ENCODE results near the gene TRIOBP. TPM values are rescaled to one million over a fixed set of nuclear protein-coding genes. Genes with fewer than 3 reads are reported as not detected.
"Not testable (repeated sequence)": the region's sequence is repeated elsewhere in the genome, so short reads cannot be mapped to it uniquely, and the experiment has no call there.

TRIOBP gene
- total RNA-seq, 1 experiment from 2014 or later: 66.9 TPM

- Histone ChIP-seq H3K4me3 (ENCODE audit: insufficient read depth, low read depth, low read length) (no peak overlapping the region), H3K36me3 (replicated peaks; ENCODE audit: control insufficient read depth, insufficient read depth, low read length) (peaks cover 4% of the 10 kb centered on the region), H3K27me3 (ENCODE audit: control insufficient read depth, insufficient read depth, low read length) (no peaks in the 10 kb centered on the region)
- no peak for DNase-seq
These were observed 77.9 kb downstream of the TRIOBP start for GRCh38 chr22:37774728-37775127.

DNA sequence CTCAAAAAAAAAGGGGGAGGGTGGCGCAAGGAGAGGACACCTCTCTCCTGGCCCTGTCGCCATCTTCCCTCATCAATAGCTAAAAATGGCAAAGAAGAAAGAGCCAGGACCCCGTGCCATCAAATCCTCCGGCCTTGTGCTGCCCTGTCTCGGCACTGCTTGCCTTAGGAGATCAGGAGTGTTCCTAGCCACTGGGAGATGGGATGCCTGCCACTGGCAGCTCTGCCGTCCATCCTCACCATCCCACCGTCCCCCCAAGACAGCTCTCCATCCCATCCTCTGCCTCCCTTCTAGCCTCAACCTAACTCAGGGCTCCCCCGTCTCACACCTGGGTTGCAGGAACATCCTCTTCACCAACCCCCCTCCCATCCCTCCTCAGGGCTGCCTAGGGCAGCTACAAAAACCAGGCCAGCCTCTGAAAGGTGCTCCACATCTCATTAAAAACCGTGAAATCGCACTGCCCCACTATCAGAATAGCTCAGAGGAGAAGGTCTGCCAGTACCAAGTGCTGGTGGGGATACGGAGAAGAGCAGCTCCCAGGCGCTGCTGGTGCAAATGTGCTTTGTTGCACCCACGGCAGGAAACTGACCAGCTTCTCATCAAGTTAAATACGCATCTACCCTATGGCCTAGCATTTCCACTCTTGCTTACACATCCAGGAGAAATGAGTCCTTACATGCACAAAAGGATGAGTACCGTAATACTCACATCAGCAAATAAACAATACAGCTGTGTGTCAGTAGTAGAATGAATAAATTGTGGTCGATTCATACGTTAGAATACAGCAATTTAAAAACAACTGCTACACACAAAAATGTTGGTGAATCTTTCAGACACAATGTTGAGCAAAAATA lies 79.2 kb downstream of the TRIOBP start:
- Histone ChIP-seq H3K36me3 (replicated peaks; ENCODE audit: control insufficient read depth, insufficient read depth, low read length) (peaks cover 4% of the 10 kb centered on the region), H3K4me3 (ENCODE audit: insufficient read depth, low read depth, low read length) (no peak overlapping the region), H3K27me3 (ENCODE audit: control insufficient read depth, insufficient read depth, low read length) (no peaks in the 10 kb centered on the region)
- no peak for DNase-seq

DNA sequence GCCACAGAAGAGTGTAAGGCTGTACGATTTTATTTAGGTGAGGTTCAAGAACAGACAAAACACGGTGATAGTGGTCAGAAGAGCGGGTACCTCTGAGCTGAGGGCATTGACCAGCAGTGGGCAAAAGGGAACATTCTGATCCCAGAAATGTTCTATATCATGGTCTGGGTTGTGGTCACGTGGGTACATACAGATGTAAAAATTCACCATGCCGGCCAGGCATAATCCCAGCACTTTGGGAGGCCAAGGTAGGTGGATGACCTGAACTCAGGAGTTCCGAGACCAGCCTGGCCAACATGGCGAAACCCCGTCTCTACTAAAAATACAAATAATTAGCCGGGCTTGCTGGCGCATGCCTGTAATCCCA lies 79.8 kb downstream of the TRIOBP start:
- peaks cover 2% of the 10 kb centered on the region for H3K36me3 ChIP-seq (replicated peaks; ENCODE audit: control insufficient read depth, insufficient read depth, low read length)
- H3K27me3 ChIP-seq (ENCODE audit: control insufficient read depth, insufficient read depth, low read length): no peaks in the 10 kb centered on the region
- no peak overlapping the region for H3K4me3 ChIP-seq (ENCODE audit: insufficient read depth, low read depth, low read length)
- DNase-seq: no peak

GRCh38 chr22:37777122-37777687 lies 80.4 kb downstream of the TRIOBP start:
- Histone ChIP-seq H3K27me3 (ENCODE audit: control insufficient read depth, insufficient read depth, low read length) (no peaks in the 10 kb centered on the region), H3K36me3 (replicated peaks; ENCODE audit: control insufficient read depth, insufficient read depth, low read length) (no peaks in the 10 kb centered on the region; the same call in none of the 2 replicates), H3K4me3 (ENCODE audit: insufficient read depth, low read depth, low read length) (no peak overlapping the region)
- DNase-seq: no peak

DNA sequence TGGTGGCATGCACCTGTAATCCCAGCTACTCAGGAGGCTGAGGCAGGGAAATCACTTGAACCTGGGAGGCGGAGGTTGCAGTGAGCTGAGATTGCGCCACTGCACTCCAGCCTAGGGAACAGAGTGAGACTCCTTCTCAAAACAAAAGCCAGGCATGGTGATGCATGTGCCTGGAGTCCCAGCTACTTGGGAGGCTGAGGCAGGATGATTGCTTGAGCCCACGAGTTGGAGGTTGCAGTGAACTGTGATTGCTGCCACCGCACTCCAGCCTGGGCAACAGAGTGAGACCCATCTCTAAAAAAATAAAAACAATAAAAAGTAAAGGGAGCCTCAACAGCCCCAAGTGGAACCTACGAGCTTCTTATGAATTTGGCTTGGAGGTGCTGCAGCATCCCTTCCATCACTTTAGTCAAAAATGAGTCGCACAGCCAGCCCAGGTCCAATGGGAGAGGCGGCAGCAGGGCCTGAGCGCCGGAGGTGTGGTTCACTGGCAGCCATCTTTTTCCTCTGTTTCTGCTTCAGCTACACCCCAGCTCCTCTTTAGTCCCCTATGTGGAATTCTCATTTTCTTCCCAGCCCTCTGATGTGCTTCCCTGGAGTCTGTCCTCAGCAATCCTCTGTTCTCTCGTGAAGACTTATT lies 81.6 kb downstream of the TRIOBP start:
- no peak for DNase-seq
- Histone ChIP-seq H3K27me3 (ENCODE audit: control insufficient read depth, insufficient read depth, low read length) (no peaks in the 10 kb centered on the region), H3K4me3 (ENCODE audit: insufficient read depth, low read depth, low read length) (no peak overlapping the region), H3K36me3 (replicated peaks; ENCODE audit: control insufficient read depth, insufficient read depth, low read length) (no peaks in the 10 kb centered on the region; the same call in 1 of the 2 replicates)

DNA sequence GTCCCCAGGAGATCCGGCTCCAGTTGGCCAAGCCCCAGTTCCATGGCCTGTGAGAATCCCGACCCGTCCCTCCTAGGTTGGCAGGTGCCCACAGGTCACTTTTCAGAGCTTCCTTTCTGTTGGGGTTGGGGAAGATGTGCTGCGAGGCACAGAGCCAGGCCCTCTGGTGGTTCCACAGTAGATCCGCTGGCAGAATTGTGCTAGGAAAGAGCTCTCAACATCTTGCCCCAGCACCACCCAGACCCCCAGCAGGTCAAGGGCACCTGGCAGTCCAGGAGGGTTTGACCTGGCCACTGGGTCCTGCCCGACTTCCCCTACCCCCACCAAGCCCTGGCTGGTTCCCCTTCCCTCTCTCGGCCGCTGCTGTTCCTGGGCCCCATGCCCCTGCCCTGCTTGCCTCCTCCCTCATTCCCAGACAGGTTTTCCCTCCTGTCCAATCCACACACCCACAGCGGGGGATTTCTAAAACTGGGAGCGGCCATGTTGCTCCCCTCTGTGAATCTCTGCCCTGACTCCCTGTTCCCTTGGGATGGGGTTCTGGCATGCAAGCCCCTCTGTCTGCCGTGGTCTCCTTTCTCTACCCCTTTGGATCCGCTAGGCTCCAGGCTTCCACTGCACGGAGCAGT lies 84.7 kb downstream of the TRIOBP start:
- Histone ChIP-seq H3K4me3 (ENCODE audit: insufficient read depth, low read depth, low read length) (no peak overlapping the region), H3K36me3 (replicated peaks; ENCODE audit: control insufficient read depth, insufficient read depth, low read length) (no peaks in the 10 kb centered on the region), H3K27me3 (ENCODE audit: control insufficient read depth, insufficient read depth, low read length) (no peaks in the 10 kb centered on the region)
- DNase-seq: peak; percentile 82

DNA sequence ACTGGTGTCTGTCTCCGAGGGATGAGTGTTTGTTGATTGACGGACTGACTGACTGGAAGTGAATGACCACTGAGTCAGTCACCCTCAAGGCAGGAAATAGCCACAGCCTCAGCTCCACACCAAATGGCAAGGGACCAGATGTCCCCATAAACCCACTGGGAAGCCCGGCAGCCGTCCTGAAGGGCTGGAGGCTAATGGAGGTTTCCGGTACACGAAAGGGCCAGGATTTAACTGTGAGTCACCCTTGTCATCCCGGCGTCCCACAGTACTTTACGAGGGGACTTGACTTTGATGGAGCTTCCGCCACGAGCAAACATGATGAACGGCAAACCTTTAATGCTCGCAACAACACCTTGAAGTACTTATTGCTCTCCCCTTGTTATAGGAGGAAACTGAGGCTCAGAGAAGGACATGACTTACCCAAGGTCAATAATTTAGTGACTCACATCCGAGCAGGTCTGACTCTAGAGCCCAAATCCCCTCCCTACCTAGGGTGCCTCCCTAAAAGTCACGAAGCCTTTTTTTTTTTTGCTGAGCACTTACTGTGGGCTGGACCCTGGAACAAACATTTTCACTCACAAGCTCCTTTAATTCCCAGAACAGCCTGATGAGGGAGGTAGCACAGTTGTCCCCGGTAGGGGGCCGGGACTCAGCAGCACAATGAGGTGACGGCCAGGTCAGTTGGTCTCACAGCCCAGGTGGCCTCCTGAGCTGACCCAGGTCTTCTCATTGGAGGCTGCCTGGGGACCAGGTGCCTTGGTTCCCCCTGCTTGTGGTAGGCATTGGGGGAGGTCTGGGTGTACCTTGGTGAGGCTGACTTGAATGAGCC lies 85.7 kb downstream of the TRIOBP start:
- no peak overlapping the region for H3K4me3 ChIP-seq (ENCODE audit: insufficient read depth, low read depth, low read length)
- peak; percentile 62 for DNase-seq
- H3K36me3 ChIP-seq (replicated peaks; ENCODE audit: control insufficient read depth, insufficient read depth, low read length): no peaks in the 10 kb centered on the region
- H3K27me3 ChIP-seq (ENCODE audit: control insufficient read depth, insufficient read depth, low read length): no peaks in the 10 kb centered on the region

DNA sequence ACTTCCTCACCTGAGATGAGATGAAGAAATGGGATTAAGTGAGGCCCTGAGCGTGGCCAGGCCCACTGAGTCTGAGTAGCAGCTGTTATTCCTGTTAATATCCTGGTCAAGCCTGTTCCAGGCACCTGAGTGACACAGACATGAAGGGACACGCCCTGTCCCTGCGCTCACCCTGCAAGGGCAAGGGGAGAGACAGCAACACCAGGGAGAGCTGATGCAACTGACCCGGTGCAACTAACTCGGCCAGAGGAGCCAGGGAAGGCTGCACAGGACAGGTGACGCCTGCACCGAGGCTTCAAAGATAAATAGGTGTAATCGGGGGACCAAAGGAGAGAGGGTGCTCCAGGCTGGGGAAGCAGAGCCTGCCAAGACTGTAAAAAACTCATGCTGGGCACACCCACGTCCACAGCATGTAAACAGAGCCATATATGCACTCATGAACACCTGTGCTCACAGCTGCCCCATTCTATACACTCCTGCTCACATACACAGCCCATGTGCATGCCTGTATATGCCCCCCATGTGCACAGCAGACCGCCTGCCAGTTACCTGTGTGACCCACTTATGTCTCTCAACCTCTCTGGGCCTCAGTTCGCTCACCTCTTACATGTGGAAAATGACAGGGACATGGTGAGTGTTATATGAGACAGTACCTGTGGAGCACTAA lies 88.1 kb downstream of the TRIOBP start:
- Histone ChIP-seq H3K4me3 (ENCODE audit: insufficient read depth, low read depth, low read length) (no peak overlapping the region), H3K27me3 (ENCODE audit: control insufficient read depth, insufficient read depth, low read length) (no peaks in the 10 kb centered on the region), H3K36me3 (replicated peaks; ENCODE audit: control insufficient read depth, insufficient read depth, low read length) (no peaks in the 10 kb centered on the region)
- DNase-seq: peak; percentile 28

- H3K36me3 ChIP-seq (replicated peaks; ENCODE audit: control insufficient read depth, insufficient read depth, low read length): no peaks in the 10 kb centered on the region
- no peak overlapping the region for H3K4me3 ChIP-seq (ENCODE audit: insufficient read depth, low read depth, low read length)
- no peaks in the 10 kb centered on the region for H3K27me3 ChIP-seq (ENCODE audit: control insufficient read depth, insufficient read depth, low read length)
- DNase-seq: no peak
These were observed 93.4 kb downstream of the TRIOBP start for GRCh38 chr22:37790234-37790633.

GRCh38 chr22:37792494-37792893 lies 95.6 kb downstream of the TRIOBP start:
- no peak for DNase-seq
- Histone ChIP-seq H3K4me3 (ENCODE audit: insufficient read depth, low read depth, low read length) (no peak overlapping the region), H3K27me3 (ENCODE audit: control insufficient read depth, insufficient read depth, low read length) (no peaks in the 10 kb centered on the region; the same call in 1 of the 2 replicates), H3K36me3 (replicated peaks; ENCODE audit: control insufficient read depth, insufficient read depth, low read length) (no peaks in the 10 kb centered on the region)

- Histone ChIP-seq H3K4me3 (ENCODE audit: insufficient read depth, low read depth, low read length) (no peak overlapping the region), H3K27me3 (ENCODE audit: control insufficient read depth, insufficient read depth, low read length) (peaks cover 1% of the 10 kb centered on the region; the same call in 1 of the 2 replicates), H3K36me3 (replicated peaks; ENCODE audit: control insufficient read depth, insufficient read depth, low read length) (no peaks in the 10 kb centered on the region)
- DNase-seq: no peak
These were observed 97.5 kb downstream of the TRIOBP start for GRCh38 chr22:37794376-37794775.

DNA sequence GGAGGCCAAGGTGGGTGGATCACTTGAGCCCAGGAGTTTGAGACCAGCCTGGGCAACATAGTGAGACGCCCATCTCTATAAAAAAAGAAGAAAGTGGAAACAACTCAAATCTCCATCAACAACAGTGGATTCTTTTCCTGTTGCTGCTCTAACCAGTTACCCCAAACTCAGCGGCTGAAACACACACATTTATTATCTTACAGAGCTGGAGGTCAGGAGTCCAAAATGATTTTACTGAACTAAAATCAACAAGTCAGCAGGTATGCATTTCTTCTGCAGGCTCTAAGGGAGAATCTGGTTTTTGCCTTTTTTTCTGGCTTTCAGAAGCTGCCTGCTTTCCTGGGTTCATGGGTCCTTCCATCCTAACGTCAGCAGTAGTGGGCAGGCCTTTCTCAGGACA lies 99.2 kb downstream of the TRIOBP start:
- peaks cover 1% of the 10 kb centered on the region; the same call in 1 of the 2 replicates for H3K27me3 ChIP-seq (ENCODE audit: control insufficient read depth, insufficient read depth, low read length)
- DNase-seq: no peak
- H3K36me3 ChIP-seq (replicated peaks; ENCODE audit: control insufficient read depth, insufficient read depth, low read length): no peaks in the 10 kb centered on the region
- no peak overlapping the region for H3K4me3 ChIP-seq (ENCODE audit: insufficient read depth, low read depth, low read length)

- H3K36me3 ChIP-seq (replicated peaks; ENCODE audit: control insufficient read depth, insufficient read depth, low read length); DNase-seq; H3K4me3 ChIP-seq (ENCODE audit: insufficient read depth, low read depth, low read length); H3K27me3 ChIP-seq (ENCODE audit: control insufficient read depth, insufficient read depth, low read length): not testable (repeated sequence)
These were observed 100.4 kb downstream of the TRIOBP start for GRCh38 chr22:37797259-37797658.

Measured in H7 (cell line).